ENCODE data around the gene CNOT2. TPM values are rescaled to one million over a fixed set of nuclear protein-coding genes. Genes with fewer than 3 reads are reported as not detected.

CNOT2 gene
- total and polyA plus RNA-seq, 4 donors, result 17.5 to 93.4 (median 49.0) TPM

DNA sequence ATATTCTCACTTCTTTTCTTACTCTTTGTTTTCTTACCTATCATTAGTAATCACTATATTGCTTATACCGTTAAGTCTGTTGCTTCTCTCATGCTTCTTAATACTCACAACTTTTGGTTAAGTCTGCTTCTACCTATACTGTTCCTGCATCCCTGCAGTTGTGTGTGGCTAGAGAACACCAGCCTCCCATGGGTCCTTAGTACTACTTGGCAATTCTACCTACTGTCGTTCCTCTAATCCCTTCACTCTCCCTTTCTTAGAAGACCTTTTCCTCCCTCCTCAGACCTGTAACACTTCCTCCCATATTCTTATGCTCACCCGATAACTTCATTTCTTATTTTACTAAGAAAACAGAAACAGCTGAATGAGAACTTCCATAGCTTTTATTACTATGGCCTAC, 29.3 kb downstream of the CNOT2 start:
- Histone ChIP-seq H3K4me1 (ENCODE audit: control insufficient read depth in 4 of 4, insufficient read depth in 4 of 4, low read length in 3 of 4) (peaks cover 2 to 22% (median 20%) of the 10 kb centered on the region in 4 donors), H3K27ac (ENCODE audit: low read depth in 1 of 2, low read length in 2 of 2) (no peak overlapping the region), H3K27me3 (ENCODE audit: control insufficient read depth in 4 of 4, insufficient read depth in 4 of 4, low read length in 3 of 4) (no peaks in the 10 kb centered on the region), H3K9me3 (ENCODE audit: control insufficient read depth in 4 of 4, low read length in 3 of 4) (no peaks in the 10 kb centered on the region), H3K4me3 (ENCODE audit: low read depth in 1 of 3, low read length in 3 of 3) (no peak overlapping the region), H3K36me3 (ENCODE audit: control insufficient read depth in 4 of 4, insufficient read depth in 3 of 4, low read depth in 1 of 4, low read length in 3 of 4) (no peaks in the 10 kb centered on the region), H3K9ac (ENCODE audit: low read depth in 1 of 2, low read length in 2 of 2) (no peak overlapping the region)
- DNase-seq (ENCODE audit: low spot score), result no peak
- no peak for TF ChIP-seq GABPA (IDR thresholded peaks at IDR 0.05 in 1 of 2, conservative IDR thresholded peaks at IDR 0.05 in 1 of 2)
- no peak for TF ChIP-seq HNF4A (conservative IDR thresholded peaks at IDR 0.05)
- TF ChIP-seq, protein P1, sequence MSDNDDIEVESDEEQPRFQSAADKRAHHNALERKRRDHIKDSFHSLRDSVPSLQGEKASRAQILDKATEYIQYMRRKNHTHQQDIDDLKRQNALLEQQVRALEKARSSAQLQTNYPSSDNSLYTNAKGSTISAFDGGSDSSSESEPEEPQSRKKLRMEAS (IDR thresholded peaks at IDR 0.05), result no peak
- TF ChIP-seq, protein P2, sequence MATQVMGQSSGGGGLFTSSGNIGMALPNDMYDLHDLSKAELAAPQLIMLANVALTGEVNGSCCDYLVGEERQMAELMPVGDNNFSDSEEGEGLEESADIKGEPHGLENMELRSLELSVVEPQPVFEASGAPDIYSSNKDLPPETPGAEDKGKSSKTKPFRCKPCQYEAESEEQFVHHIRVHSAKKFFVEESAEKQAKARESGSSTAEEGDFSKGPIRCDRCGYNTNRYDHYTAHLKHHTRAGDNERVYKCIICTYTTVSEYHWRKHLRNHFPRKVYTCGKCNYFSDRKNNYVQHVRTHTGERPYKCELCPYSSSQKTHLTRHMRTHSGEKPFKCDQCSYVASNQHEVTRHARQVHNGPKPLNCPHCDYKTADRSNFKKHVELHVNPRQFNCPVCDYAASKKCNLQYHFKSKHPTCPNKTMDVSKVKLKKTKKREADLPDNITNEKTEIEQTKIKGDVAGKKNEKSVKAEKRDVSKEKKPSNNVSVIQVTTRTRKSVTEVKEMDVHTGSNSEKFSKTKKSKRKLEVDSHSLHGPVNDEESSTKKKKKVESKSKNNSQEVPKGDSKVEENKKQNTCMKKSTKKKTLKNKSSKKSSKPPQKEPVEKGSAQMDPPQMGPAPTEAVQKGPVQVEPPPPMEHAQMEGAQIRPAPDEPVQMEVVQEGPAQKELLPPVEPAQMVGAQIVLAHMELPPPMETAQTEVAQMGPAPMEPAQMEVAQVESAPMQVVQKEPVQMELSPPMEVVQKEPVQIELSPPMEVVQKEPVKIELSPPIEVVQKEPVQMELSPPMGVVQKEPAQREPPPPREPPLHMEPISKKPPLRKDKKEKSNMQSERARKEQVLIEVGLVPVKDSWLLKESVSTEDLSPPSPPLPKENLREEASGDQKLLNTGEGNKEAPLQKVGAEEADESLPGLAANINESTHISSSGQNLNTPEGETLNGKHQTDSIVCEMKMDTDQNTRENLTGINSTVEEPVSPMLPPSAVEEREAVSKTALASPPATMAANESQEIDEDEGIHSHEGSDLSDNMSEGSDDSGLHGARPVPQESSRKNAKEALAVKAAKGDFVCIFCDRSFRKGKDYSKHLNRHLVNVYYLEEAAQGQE (IDR thresholded peaks at IDR 0.05), result no peak
- no peak for TF ChIP-seq NR2F2 (IDR thresholded peaks at IDR 0.05)
- TF ChIP-seq FOXA1 (IDR thresholded peaks at IDR 0.05), result no peak
- no peak for TF ChIP-seq RXRA (IDR thresholded peaks at IDR 0.05)
- WGBS, result 94% methylated on average over 3 of the region's 3 CpGs

DNA sequence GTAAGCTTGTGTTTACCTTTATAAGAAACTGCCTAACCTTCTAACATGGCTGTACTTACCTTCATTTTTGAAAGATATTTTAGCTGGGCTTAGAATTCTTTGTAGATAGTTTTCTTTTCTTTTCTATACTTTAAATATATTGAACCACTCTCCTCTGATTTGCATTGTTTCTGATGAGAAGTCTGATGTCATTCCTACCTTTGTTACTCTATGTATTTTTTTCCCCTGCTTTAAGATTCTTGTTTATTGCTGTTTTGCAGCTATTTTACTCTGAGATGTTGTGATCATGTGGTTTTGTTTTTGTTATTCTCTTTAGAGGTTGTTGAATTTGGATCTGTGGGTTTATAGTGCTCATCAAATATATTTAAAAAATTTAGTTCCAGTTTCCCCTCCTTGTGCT, 31.8 kb downstream of the CNOT2 start:
- H3K27me3 ChIP-seq (ENCODE audit: control insufficient read depth in 4 of 4, insufficient read depth in 4 of 4, low read length in 3 of 4), result no peaks in the 10 kb centered on the region
- peaks cover 2 to 20% (median 15%) of the 10 kb centered on the region in 4 donors for H3K4me1 ChIP-seq (ENCODE audit: control insufficient read depth in 4 of 4, insufficient read depth in 4 of 4, low read length in 3 of 4)
- H3K4me3 ChIP-seq (ENCODE audit: low read depth in 1 of 3, low read length in 3 of 3), result no peak overlapping the region
- no peak for TF ChIP-seq TAF1 (conservative IDR thresholded peaks at IDR 0.05)
- TF ChIP-seq FOXA1 (IDR thresholded peaks at IDR 0.05), result no peak
- no peak for TF ChIP-seq HNF4G (IDR thresholded peaks at IDR 0.05)
- TF ChIP-seq RAD21 (IDR thresholded peaks at IDR 0.05), result no peak
- TF ChIP-seq, protein P1 (IDR thresholded peaks at IDR 0.05), result no peak
- TF ChIP-seq, protein P3, sequence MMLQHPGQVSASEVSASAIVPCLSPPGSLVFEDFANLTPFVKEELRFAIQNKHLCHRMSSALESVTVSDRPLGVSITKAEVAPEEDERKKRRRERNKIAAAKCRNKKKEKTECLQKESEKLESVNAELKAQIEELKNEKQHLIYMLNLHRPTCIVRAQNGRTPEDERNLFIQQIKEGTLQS (IDR thresholded peaks at IDR 0.05), result no peak
- TF ChIP-seq GABPA (IDR thresholded peaks at IDR 0.05 in 1 of 2, conservative IDR thresholded peaks at IDR 0.05 in 1 of 2), result no peak
- TF ChIP-seq HNF4A (conservative IDR thresholded peaks at IDR 0.05), result no peak
- TF ChIP-seq JUND (IDR thresholded peaks at IDR 0.05), result no peak
- no peak for TF ChIP-seq SP1 (IDR thresholded peaks at IDR 0.05)
- no peak for TF ChIP-seq RXRA (IDR thresholded peaks at IDR 0.05)
- no peak for TF ChIP-seq NR2F2 (IDR thresholded peaks at IDR 0.05)
- TF ChIP-seq, protein P4, sequence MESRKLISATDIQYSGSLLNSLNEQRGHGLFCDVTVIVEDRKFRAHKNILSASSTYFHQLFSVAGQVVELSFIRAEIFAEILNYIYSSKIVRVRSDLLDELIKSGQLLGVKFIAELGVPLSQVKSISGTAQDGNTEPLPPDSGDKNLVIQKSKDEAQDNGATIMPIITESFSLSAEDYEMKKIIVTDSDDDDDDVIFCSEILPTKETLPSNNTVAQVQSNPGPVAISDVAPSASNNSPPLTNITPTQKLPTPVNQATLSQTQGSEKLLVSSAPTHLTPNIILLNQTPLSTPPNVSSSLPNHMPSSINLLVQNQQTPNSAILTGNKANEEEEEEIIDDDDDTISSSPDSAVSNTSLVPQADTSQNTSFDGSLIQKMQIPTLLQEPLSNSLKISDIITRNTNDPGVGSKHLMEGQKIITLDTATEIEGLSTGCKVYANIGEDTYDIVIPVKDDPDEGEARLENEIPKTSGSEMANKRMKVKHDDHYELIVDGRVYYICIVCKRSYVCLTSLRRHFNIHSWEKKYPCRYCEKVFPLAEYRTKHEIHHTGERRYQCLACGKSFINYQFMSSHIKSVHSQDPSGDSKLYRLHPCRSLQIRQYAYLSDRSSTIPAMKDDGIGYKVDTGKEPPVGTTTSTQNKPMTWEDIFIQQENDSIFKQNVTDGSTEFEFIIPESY (IDR thresholded peaks at IDR 0.05), result no peak
- no peak for TF ChIP-seq FOXA2 (IDR thresholded peaks at IDR 0.05)
- DNase-seq (ENCODE audit: low spot score), result no peak
- H3K36me3 ChIP-seq (ENCODE audit: control insufficient read depth in 4 of 4, insufficient read depth in 3 of 4, low read depth in 1 of 4, low read length in 3 of 4), result no peaks in the 10 kb centered on the region
- H3K27ac ChIP-seq (ENCODE audit: low read depth in 1 of 2, low read length in 2 of 2), result no peak overlapping the region
- H3K9ac ChIP-seq (ENCODE audit: low read depth in 1 of 2, low read length in 2 of 2), result no peak overlapping the region
- H3K9me3 ChIP-seq (ENCODE audit: control insufficient read depth in 4 of 4, low read length in 3 of 4), result no peaks in the 10 kb centered on the region

All from liver (tissue), 9 donors.